OCI-LY3 (cell line): ENCODE data around the gene APOL3.

Experiments
- CTCF ChIP-seq: fragments of 200-600, 300-600 bp; sonication (generic); IDR thresholded peaks from 2 replicates; pipeline ENCODE4 v1.5.1; 2014; ENCODE audit warnings: antibody characterized with exemption, low read length, low read depth
- EZH2phosphoT487 ChIP-seq: fragments of 200-600 bp; shearing (Covaris generic); IDR thresholded peaks from 2 replicates; pipeline ENCODE4 v1.6.1; 2018; ENCODE audit warnings: antibody characterized with exemption, mixed run types, low read depth

- TF ChIP-seq CTCF (no peak), EZH2phosphoT487 (no peak)
These were observed 53.1 kb downstream of the APOL3 start for GRCh38 chr22:36107436-36107835.
